Psoas muscle (tissue), 8 donors: ENCODE results near the gene COBLL1. TPM values are rescaled to one million over a fixed set of nuclear protein-coding genes. Genes with fewer than 3 reads are reported as not detected.

Source experiments
- ATAC-seq, 4 donors: fragments of 200-7000 bp; cut with Tn5 transposase; one replicate each; pipeline ENCODE4 v1.9.1; 2020; ENCODE audit warnings: moderate library complexity in 3 of 4, mild to moderate bottlenecking in 2 of 4
- DNase-seq, 2 donors: peaks; one replicate each; pipeline ENCODE4 v3.0.0-alpha.2; 2020
- H3K27ac ChIP-seq: fragments of 200-600 bp; one replicate; pipeline ENCODE4 v1.8.0; 2022
- H3K27me3 ChIP-seq, 3 donors: fragments of 200-600 bp in 1 of 3; one replicate each; pipeline versions ENCODE4 v1.6.1 to v1.8.0; 2013 to 2022; ENCODE audit warnings: low read length in 2 of 3, mild to moderate bottlenecking in 2 of 3, moderate library complexity in 1 of 3; ENCODE audit not compliant: insufficient read depth in 3 of 3
- H3K36me3 ChIP-seq, 2 donors: fragments of 200-600 bp in 1 of 2; one replicate each; pipeline versions ENCODE4 v1.6.1 to v1.8.0; 2013 to 2022; ENCODE audit warnings: low read depth in 1 of 2, mild to moderate bottlenecking in 1 of 2, moderate library complexity in 1 of 2; ENCODE audit not compliant: insufficient read depth in 1 of 2
- H3K4me1 ChIP-seq: fragments of 200-600 bp; one replicate; pipeline ENCODE4 v1.8.0; 2022
- H3K4me3 ChIP-seq: fragments of 200-600 bp; one replicate; pipeline ENCODE4 v1.8.0; 2022; ENCODE audit warnings: mild to moderate bottlenecking
- H3K9me3 ChIP-seq: fragments of 200-600 bp; one replicate; pipeline ENCODE4 v1.8.0; 2022
- CTCF ChIP-seq: fragments of 200-600 bp; IDR thresholded peaks from one replicate; pipeline ENCODE4 v1.8.0; 2022; ENCODE audit warnings: antibody characterized with exemption
- WGBS, 3 donors: extraction: QIAGEN DNeasy Blood & Tissue Kit; methylation state at CpG; one replicate each; pipeline versions ENCODE4 v1.1.6 to v1.1.7; 2013; 5-methylcytosine and 5-hydroxymethylcytosine counted together
- intact Hi-C, 2 donors: fragments of 100-400 bp; cut with DNase I; formaldehyde crosslinking; loops; one replicate each; pipeline versions ENCODE4 v1.11.0 to v1.14.2; 2022
- polyA plus RNA-seq, 3 donors: library from polyadenylated mRNA; stranded (reverse); fragments of 200-250 nt; gene quantifications; one replicate each; pipeline ENCODE4 v1.2.3, GENCODE V29; 2013
- total RNA-seq, 4 donors: library from RNA; stranded (reverse); fragmentation: NEBNext Ultra II Directional in 2 of 4; extraction: Animal tissue kit (Norgen Biotek cat#: 25700) in 2 of 4; gene quantifications; one replicate each; pipeline versions ENCODE4 v1.2.1 to v1.2.4, GENCODE V29; 2021 to 2023
- donor health status: healthy with polysubstance abuse.
- donor health status: DM: no; HTN: no; CAD: no; lungs with moderate emphysema.
- donor health status: Bipolar disorder and iron deficiency.
- donor health status: healthy.
- donor health status: DM: yes; HTN: yes; CAD: no.
- donor health status: DM: no; HTN: no; CAD: no.
- donor health status: DM: no; HTN: no; CAD: no.
- donor health status: DM: yes; HTN: yes; CAD: no.

The COBLL1 gene
- total and polyA plus RNA-seq, 7 donors, result 1.5 to 6.1 (median 3.4) TPM

GRCh38 chr2:164794432-164795231 is 47.0 kb downstream of the COBLL1 start:
- peak overlapping the region; percentile 33 for H3K27ac ChIP-seq
- H3K4me3 ChIP-seq, result no peak overlapping the region
- WGBS, 3 donors, result 58 to 59% (median 58%) methylated on average over 4 of the region's 4 CpGs
- no peak for TF ChIP-seq CTCF
- DNase-seq (no peak), ATAC-seq (no peak)
- H3K9me3 ChIP-seq, result no peaks in the 10 kb centered on the region
- H3K4me1 ChIP-seq, result no peaks in the 10 kb centered on the region
- no peaks in the 10 kb centered on the region for H3K36me3 ChIP-seq
- intact Hi-C loops, result no loop called here
- no peaks in the 10 kb centered on the region for H3K27me3 ChIP-seq

- no peaks in the 10 kb centered on the region for H3K4me1 ChIP-seq
Observed at GRCh38 chr2:164794016-164794415, 47.6 kb downstream of the COBLL1 start.

GRCh38 chr2:164793529-164793928 is 48.1 kb downstream of the COBLL1 start:
- no peaks in the 10 kb centered on the region for H3K27me3 ChIP-seq
- no peak overlapping the region for H3K4me3 ChIP-seq
- no peak for TF ChIP-seq CTCF
- no peak overlapping the region for H3K27ac ChIP-seq
- H3K9me3 ChIP-seq, result no peaks in the 10 kb centered on the region
- no peaks in the 10 kb centered on the region for H3K36me3 ChIP-seq
- no peak for ATAC-seq
- WGBS, 3 donors, result 89 to 93% (median 91%) methylated on average over 1 of the region's 1 CpG
- no peaks in the 10 kb centered on the region for H3K4me1 ChIP-seq
- DNase-seq, result no peak
- intact Hi-C loops, result no loop called here

More at GRCh38 chr2:164794016-164794415, 47.6 kb downstream of the COBLL1 start:
- Histone ChIP-seq H3K4me3 (no peak overlapping the region), H3K27ac (no peak overlapping the region), H3K9me3 (no peaks in the 10 kb centered on the region), H3K36me3 (no peaks in the 10 kb centered on the region), H3K27me3 (no peaks in the 10 kb centered on the region)
- intact Hi-C loops, result no loop called here
- no peak for TF ChIP-seq CTCF
- DNase-seq, result no peak
- no peak for ATAC-seq

- H3K27ac ChIP-seq, result no peak overlapping the region
- no peaks in the 10 kb centered on the region for H3K4me1 ChIP-seq
Observed at GRCh38 chr2:164792316-164793170, 49.1 kb downstream of the COBLL1 start.

More at GRCh38 chr2:164792316-164793170, 49.1 kb downstream of the COBLL1 start:
- H3K36me3 ChIP-seq, result no peaks in the 10 kb centered on the region
- intact Hi-C loops, result no loop called here
- ATAC-seq, result no peak
- DNase-seq, result no peak
- no peak for TF ChIP-seq CTCF
- no peak overlapping the region for H3K4me3 ChIP-seq
- no peaks in the 10 kb centered on the region for H3K27me3 ChIP-seq
- WGBS, 3 donors, result 90 to 91% (median 90%) methylated on average over 5 of the region's 5 CpGs
- H3K9me3 ChIP-seq, result no peaks in the 10 kb centered on the region
